ENCODE data around the gene NIFK.
A peak's percentile ranks its signal among the peaks of the same experiment; 100 is the strongest.
"Not testable (repeated sequence)": the region's sequence is repeated elsewhere in the genome, so short reads cannot be mapped to it uniquely, and the experiment has no call there.

NIFK gene

DNA sequence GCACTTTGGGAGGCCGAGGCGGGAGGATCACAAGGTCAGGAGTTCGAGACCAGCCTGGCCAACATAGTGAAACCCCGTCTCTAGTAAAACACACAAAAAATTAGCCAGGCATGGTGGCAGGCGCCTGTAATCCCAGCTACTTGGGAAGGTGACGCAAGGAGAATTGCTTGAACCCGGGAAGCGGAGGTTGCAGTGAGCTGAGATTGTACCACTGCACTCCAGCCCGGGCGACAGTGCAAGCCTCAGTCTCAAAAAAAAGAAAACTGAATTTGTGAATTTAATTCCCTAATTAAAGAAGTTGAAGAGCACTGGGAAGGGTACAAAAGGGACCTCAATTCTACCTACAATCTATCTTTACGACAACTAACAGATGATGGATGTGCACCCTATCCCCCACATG is 2.1 kb downstream of the NIFK start:
- not testable (repeated sequence) for DNase-seq (ENCODE audit: low read depth in 3 of 3, low spot score in 1 of 3)

GRCh38 chr2:121731366-121731765 is 5.3 kb downstream of the NIFK start:
- DNase-seq (ENCODE audit: low read depth in 3 of 3, low spot score in 1 of 3) = no peak

GRCh38 chr2:121727950-121728349 is 8.7 kb downstream of the NIFK start:
- DNase-seq (ENCODE audit: low read depth in 3 of 3, low spot score in 1 of 3) = no peak

DNA sequence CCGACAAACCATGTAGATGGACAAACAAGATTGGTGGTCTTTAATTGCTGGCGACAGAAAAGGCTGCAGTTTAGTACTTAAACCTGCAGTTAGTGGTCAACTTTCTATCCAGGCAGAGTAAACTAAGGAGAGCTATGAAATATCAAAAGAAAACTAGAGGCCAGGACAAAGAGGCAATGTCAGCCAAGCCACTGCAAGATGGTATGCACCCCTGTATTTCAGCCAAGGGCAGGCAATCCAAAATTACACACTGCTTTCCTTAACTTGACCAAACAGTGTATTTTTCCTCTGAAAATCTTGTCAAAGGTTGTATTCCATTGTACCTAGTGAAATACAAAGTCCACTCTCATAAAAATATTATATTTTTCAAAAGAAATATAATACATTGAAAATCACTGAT is 9.3 kb downstream of the NIFK start:
- DNase-seq (ENCODE audit: low read depth in 3 of 3, low spot score in 1 of 3) = no peak

DNA sequence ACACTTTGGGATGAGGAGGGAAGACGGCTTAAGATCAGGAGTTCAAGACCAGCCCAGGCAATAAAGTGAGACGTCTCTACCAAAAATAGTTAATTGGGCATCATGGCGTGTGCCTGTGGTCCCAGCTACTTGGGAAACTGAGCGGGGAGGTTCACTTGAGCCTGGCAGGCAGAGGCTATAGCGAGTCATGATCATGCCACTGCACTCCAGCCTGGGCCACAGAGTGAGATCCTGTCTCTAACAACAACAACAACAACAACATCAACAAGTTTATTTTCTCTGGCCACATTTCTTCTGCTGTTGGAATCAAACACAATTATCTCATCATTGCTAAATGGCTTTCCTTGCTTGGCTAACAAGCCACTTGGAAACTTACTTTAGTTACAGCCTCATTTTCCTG is 13.4 kb downstream of the NIFK start:
- no peak for DNase-seq (ENCODE audit: low read depth in 3 of 3, low spot score in 1 of 3)

DNA sequence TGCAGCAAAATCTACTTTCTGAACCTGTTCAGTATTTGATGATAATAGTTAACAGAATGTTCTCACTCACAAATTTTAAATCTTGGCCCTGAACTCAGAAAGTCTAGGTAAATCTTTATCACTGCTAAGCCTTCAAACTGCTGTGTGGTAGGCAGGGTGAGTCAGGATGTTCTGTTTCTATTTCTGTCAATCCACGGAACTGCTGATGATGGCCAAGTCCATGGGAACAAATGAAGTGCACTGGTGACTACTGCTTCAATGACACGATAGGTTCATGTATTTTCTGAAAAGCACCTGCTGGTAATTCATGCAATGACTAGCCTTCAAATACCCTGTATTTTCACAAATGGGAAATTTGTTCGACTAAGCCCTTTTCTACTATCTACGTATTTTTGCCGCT is 14.2 kb downstream of the NIFK start:
- DNase-seq (ENCODE audit: low read depth in 3 of 3, low spot score in 1 of 3) = no peak

DNA sequence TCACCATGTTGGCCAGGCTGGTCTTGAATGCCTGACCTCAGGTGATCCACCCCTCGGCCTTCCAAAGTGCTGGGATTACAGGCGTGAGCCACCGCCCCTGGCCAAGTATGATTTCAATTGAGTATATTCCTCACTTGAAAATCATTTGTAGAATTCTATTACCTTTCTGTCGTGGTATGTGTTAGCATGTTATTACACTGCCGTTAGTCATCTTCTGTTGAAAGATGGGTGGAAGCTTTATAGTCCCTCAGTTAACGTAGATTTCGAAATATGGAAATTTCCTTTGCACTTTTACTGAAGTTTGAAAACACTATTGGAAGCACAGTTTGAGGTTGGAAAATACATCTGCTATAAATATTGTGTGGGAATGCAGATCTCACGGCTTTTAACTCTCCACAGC is 14.7 kb downstream of the NIFK start:
- DNase-seq (ENCODE audit: low read depth in 3 of 3, low spot score in 1 of 3) = no peak

- DNase-seq (ENCODE audit: low read depth in 3 of 3, low spot score in 1 of 3) = no peak
Observed at GRCh38 chr2:121717529-121717928, 19.1 kb downstream of the NIFK start.

GRCh38 chr2:121716126-121716525 is 20.5 kb downstream of the NIFK start:
- no peak for DNase-seq (ENCODE audit: low read depth in 3 of 3, low spot score in 1 of 3)

DNA sequence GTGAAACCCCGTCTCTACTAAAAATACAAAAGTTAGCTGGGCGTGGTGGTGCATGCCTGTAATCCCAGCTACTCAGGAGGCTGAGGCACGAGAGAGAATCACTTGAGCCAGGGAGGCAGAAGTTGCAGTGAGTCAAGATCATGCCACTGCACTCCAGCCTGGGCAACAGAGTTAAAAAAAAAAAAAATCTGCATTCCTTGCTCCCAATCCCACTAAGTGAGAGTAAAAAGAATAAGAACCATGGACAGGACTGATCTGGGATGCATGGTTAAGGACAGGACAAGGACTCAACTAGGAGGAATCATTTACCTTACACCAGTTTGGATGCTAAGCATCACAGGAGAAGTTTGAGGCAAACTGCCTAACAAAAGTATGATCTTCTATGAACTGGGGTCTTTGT is 25.2 kb downstream of the NIFK start:
- DNase-seq (ENCODE audit: low read depth in 3 of 3, low spot score in 1 of 3) = not testable (repeated sequence)

- DNase-seq (ENCODE audit: low read depth in 3 of 3, low spot score in 1 of 3) = no peak
Observed at GRCh38 chr2:121710470-121711170, 26.1 kb downstream of the NIFK start.

DNA sequence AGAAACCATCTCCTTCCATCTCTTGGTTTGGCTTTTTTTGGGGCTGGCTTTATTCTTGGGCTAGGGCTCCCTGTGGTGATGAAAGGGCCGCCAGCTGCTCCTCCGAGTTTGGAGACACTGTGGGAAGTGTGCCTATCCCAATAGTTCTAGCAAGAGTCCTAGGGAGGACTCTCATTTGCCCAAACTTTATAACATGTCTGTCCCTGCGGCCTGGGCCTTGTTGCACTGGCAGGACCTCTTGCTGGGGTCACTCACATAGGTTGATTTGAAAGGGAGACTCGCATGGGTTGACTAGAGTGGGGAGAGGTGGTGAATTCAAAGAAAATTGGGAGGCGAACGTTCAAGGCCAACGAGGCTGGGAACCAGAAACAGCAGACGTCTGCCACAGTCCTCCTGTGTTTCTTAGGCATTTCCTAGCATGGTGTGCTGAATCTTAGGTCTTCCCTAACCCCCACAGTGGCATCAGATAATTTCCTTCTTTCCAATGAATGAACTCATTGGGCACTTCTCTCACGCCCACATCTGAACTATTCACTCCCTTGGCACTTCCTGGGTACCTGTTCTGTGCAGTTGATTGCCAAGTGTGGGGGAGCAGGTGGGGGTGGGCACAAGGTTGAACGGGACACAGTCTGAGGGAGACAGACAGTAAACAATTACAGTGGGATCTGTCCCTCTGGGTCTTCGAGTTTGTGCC is 26.8 kb downstream of the NIFK start:
- DNase-seq (ENCODE audit: low read depth in 3 of 3, low spot score in 1 of 3) = no peak

DNA sequence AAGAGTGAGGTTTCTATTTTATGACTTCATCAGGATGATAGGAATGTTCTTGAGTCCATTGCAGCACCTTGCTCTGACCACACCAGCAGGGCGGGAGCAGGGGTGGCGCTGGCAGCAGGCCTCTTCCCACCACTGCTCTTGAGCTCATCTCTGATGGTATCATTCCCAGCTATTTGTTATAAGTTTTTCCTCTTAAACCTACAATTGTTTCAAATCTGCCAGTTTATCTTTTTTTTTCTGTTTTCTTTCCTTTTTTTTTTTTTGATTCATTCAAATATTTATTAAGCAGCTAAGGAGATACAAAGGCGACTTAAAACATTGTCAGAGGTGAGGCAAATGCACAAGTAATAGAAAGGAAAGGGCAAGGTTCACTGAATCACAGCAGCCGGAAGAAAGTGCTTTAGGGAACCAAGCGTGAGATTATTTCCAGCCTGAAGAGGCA is 28.7 kb downstream of the NIFK start:
- DNase-seq (ENCODE audit: low read depth in 3 of 3, low spot score in 1 of 3) = no peak

GRCh38 chr2:121707344-121707919 is 29.2 kb downstream of the NIFK start:
- DNase-seq (ENCODE audit: low read depth in 3 of 3, low spot score in 1 of 3) = no peak

DNA sequence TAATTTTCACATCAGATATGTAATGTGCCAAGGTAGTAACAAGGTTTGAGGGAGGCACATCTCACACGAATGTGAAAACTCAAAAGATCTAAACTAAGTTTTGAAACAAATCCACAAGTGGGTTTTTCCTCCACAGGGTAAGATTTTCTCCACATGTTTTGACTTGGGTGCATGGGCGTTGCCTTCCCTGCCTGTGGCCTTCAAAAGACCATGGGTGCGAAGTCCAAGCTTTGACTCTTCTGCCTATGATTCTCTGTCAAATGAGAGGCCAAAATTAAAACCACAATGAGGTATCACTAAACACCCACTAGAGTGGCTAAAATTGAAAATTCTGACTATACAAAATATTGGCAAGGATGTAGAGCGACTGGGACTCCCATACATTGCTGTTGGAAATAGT is 30.7 kb downstream of the NIFK start:
- no peak for DNase-seq (ENCODE audit: low read depth in 3 of 3, low spot score in 1 of 3)

DNA sequence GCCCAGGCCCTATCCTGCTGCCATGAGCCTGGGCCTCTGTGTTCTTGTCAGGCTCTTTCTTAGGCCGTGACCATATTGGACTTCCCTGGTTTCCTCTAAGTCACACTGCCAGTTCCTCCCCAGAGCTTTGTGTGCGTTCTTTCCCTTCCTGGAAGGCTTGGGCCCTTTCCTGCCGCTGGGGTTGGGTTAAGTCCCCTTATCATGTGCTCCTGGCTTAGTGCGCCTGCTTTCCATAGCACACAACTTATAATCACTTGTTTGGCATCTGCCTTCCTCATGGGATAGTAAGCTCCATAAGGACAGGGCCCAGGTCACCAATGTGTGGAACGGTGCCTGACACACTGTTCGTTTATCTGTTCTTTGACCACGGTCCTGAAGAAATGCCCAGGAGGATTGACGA is 31.3 kb downstream of the NIFK start:
- no peak for DNase-seq (ENCODE audit: low read depth in 3 of 3, low spot score in 1 of 3)

GRCh38 chr2:121701761-121702160 is 34.9 kb downstream of the NIFK start:
- DNase-seq (ENCODE audit: low read depth in 3 of 3, low spot score in 1 of 3) = not testable (repeated sequence)

- DNase-seq (ENCODE audit: low read depth in 3 of 3, low spot score in 1 of 3) = peak; percentile 51 to 62 (median 61)
Observed at GRCh38 chr2:121699421-121700333, 37.0 kb downstream of the NIFK start.

DNA sequence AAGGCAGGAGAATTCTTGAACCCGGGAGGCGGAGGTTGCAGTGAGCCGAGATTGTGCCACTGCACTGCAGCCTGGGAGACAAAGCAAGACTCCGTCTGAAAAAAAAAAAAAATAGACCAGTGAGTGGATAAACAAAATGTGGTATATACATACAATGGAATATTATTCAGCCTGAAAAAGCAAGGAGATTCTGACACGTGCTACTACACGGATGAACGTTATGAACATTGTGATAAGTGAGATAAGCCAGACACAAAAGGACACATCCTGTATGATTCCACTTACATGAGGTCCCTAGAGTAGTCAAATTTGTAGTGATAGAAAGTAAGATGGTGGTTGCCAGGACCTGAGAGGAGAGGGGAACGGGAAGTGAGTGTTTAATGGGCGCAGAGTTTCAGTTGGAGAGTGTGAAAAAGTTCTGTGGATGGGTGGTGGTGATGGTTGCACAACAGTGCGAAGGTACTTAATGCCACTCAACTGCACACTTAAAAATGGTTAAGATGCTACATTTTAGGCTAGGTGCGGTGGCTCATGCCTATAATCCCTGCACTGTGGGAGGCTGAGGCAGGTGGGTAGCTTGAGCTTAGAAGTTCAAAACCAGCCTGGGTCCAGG is 38.3 kb downstream of the NIFK start:
- DNase-seq (ENCODE audit: low read depth in 3 of 3, low spot score in 1 of 3) = no peak

- no peak for DNase-seq (ENCODE audit: low read depth in 3 of 3, low spot score in 1 of 3)
Observed at GRCh38 chr2:121697108-121697631, 39.5 kb downstream of the NIFK start.

Data from stimulated activated CD4-positive, alpha-beta T cell treated with anti-CD3 and anti-CD28 coated beads, TNF-alpha, amount 100 ng/mL, for 1 hour (primary cell).